GM18517 (cell line): ENCODE measurements around the gene ADAM19.
"Not testable (repeated sequence)": the region's sequence is repeated elsewhere in the genome, so short reads cannot be mapped to it uniquely, and the experiment has no call there.

Experiments
- ATAC-seq: cut with Tn5 transposase; IDR thresholded peaks from one replicate; pipeline ENCODE4 v1.9.1; 2021; ENCODE audit warnings: mild to moderate bottlenecking, moderate library complexity; ENCODE audit not compliant: unreplicated experiment

Gene ADAM19

GRCh38 chr5:157444224-157444623, 131.4 kb downstream of the ADAM19 start:
- no peak for ATAC-seq

GRCh38 chr5:157443041-157443549, 132.5 kb downstream of the ADAM19 start:
- no peak for ATAC-seq

- no peak for ATAC-seq
Observed at GRCh38 chr5:157434096-157434495, 141.5 kb downstream of the ADAM19 start.

- ATAC-seq: peak; percentile 64
Observed at GRCh38 chr5:157431544-157432200, 143.9 kb downstream of the ADAM19 start.

- not testable (repeated sequence) for ATAC-seq
Observed at GRCh38 chr5:157429920-157430319, 145.7 kb downstream of the ADAM19 start.
